GM23248 (cell line): ENCODE measurements around the gene IMP3.

Experiments
- EZH2 ChIP-seq: fragments of 200-600 bp; sonication (generic); IDR thresholded peaks from 2 replicates; pipeline ENCODE4 v1.6.1; 2018; ENCODE audit warnings: antibody characterized with exemption, mild to moderate bottlenecking; ENCODE audit not compliant: insufficient read depth, poor library complexity, severe bottlenecking
- EZH2phosphoT487 ChIP-seq: fragments of 200-600 bp; sonication (generic); IDR thresholded peaks from 2 replicates; pipeline ENCODE4 v1.6.1; 2018; ENCODE audit warnings: antibody characterized with exemption, moderate library complexity, mild to moderate bottlenecking, low read depth; ENCODE audit not compliant: insufficient read depth

DNA sequence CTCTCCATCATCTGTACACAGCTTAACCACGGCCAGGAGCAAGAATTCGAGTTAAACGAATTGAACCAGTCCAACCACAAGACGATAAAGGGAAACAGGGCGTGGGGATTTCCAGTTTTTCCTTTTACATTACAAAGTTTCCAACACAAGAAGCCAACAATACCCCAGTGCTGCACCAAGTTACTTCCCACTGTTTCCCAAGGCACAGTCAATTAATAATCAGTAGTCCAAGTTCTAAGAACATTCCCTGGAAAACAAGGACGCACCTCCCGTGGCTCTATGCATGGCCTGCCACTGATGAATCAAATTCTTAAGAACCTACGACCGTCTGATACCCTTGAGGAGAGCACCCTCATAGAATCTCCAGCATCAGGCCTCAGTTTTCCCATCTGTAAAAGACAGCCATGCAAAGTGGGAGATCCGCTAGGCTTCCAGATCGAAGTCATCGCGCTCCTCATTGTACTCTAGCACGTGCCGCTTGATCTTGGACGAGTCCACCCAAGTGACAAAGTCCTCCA, 774 bp downstream of the IMP3 start:
- TF ChIP-seq EZH2 (no peak), EZH2phosphoT487 (no peak)
